ENCODE results near the gene TMC2. TPM values are rescaled to one million over a fixed set of nuclear protein-coding genes. Genes with fewer than 3 reads are reported as not detected.

Gene TMC2
- total RNA-seq, 3 donors from 2014 or later = 0.15 to 0.96 (median 0.33) TPM

DNA sequence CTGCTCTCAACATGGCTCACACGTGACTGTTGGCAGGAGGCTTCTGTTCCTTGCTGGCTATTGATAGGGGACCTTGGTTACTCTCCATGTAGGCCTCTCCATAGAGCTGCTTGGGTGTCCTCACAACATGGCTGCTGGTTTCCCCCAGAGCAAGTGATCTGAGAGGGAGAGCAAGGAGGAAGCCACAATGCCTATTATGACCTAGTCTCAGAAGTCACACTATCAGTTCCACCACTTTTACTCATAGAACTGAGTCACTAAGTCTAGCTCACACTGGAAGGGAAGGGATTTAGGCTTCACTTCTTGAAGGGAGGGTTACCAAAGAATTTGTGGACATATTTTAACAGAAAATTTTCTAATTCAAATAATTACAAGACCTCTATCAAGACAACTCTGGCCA lies 107.3 kb downstream of the TMC2 start:
- Histone ChIP-seq H3K27ac (no peak overlapping the region), H3K4me3 (no peak overlapping the region), H3K4me1 (no peaks in the 10 kb centered on the region), H3K27me3 (no peaks in the 10 kb centered on the region), H3K36me3 (no peaks in the 10 kb centered on the region), H3K9me3 (no peaks in the 10 kb centered on the region)
- no peak for DNase-seq (ENCODE audit: low spot score in 2 of 2)
- intact Hi-C loops (cut with DNase I; ENCODE audit: low total_unique reads) = no loop called here
- TF ChIP-seq POLR2AphosphoS5 (IDR thresholded peaks at IDR 0.05) (no peak), POLR2A (IDR thresholded peaks at IDR 0.05) (no peak)
- TF ChIP-seq, protein P1, sequence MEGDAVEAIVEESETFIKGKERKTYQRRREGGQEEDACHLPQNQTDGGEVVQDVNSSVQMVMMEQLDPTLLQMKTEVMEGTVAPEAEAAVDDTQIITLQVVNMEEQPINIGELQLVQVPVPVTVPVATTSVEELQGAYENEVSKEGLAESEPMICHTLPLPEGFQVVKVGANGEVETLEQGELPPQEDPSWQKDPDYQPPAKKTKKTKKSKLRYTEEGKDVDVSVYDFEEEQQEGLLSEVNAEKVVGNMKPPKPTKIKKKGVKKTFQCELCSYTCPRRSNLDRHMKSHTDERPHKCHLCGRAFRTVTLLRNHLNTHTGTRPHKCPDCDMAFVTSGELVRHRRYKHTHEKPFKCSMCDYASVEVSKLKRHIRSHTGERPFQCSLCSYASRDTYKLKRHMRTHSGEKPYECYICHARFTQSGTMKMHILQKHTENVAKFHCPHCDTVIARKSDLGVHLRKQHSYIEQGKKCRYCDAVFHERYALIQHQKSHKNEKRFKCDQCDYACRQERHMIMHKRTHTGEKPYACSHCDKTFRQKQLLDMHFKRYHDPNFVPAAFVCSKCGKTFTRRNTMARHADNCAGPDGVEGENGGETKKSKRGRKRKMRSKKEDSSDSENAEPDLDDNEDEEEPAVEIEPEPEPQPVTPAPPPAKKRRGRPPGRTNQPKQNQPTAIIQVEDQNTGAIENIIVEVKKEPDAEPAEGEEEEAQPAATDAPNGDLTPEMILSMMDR (IDR thresholded peaks at IDR 0.05) = no peak

DNA sequence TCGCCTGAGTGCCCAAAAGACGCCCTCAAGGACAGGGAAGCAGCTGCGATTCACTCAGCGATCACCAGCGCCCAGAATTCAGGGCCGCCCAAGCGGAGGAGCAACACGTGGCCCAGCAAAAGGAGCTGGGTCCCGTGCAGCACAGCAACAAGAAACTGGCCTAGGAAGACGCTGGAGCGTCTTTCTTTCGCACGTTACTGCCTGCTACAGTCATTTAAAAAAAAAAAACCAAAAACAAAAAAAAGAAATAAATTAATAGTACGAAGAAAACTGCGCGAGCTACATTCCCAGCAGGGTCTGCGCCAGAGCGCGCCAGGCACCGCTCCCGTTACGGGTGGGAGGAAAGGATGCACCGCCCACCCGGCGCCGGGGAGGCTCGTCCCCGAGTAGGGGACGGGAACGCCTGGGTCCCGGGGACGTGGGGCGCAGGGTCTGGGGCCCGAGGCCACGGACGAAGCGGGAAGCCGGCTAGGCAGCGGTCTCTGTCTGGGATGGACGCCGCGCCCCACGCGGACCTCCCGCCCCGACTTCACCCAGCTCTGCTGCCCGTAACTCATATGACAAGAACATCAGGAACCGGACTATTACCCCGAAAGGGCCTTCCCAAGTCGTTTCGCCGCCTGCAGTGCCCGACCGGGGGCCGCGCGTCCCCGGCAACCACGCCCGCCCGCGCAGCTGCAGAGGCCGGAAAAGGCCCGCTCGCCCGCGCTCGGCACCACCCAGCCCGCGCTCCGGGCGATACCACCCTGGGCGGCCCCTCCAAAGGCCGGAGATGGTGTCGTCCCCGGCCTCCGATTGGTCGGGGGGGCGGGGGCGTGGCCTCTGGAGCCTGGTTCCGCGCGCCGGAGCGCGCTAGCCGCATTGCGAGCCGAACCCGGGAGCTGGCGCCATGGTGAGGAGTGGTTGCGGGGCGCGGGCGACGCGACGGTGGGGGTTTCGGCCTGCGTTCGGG lies 115.7 kb downstream of the TMC2 start, which contains the start of gene NOP56:
NOP56 (plus strand) TSS at position 861 of the 952 bp plus-strand sequence; CDS start at position 890, 29 bp downstream.
- Histone ChIP-seq H3K4me1 (peaks cover 0 to 14% of the 10 kb centered on the region in 2 donors), H3K9me3 (no peaks in the 10 kb centered on the region), H3K36me3 (peaks cover 9% of the 10 kb centered on the region), H3K27me3 (no peaks in the 10 kb centered on the region), H3K27ac (peak within 1 kb of the TSS; percentile 81 to 92), H3K4me3 (peak within 1 kb of the TSS; percentile 88 to 92 (median 91))
- peak; percentile 87 to 88 for DNase-seq (ENCODE audit: low spot score in 2 of 2)
- intact Hi-C loops (cut with DNase I; ENCODE audit: low total_unique reads) = no loop called here
- TF ChIP-seq POLR2A (IDR thresholded peaks at IDR 0.05) (no peak), POLR2AphosphoS5 (IDR thresholded peaks at IDR 0.05) (peak; percentile 71 to 81 (median 73))
- TF ChIP-seq, protein P1 (IDR thresholded peaks at IDR 0.05) = no peak

DNA sequence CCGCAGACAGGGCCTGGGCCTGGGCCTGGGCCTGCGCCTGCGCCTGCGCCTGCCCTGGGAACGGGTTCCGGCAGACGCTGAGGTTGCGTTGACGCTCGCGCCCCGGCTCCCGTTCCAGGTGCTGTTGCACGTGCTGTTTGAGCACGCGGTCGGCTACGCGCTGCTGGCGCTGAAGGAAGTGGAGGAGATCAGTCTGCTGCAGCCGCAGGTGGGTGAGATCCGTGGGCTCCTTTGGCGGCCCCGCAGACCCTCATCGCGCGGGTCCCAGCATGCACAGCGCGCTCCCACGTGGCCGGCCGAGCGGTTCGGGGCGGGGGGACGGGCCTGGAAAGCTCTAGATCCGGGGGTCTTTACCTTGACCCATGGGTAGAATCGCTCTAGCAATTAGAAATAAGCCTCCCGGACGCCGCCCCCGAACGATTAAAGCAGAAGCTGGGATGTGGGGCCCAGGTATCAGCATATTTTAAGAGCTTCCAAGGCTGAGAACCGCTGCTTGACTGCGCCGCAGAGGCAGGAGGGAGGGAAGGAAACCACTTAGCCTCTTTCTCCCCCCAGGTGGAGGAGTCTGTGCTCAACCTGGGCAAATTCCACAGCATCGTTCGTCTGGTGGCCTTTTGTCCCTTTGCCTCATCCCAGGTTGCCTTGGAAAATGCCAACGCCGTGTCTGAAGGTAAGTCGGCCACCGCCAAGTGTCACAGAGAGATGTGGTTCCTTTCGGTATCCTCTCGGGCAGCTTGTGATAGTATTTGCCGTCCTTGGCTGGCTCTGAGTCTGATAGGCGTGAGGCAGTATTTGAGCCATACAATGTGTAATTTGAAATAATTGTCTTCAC lies 116.6 kb downstream of the TMC2 start:
- Histone ChIP-seq H3K36me3 (peaks cover 9% of the 10 kb centered on the region), H3K27ac (peak overlapping the region; percentile 81 to 92), H3K27me3 (no peaks in the 10 kb centered on the region), H3K4me3 (peak overlapping the region; percentile 88 to 92 (median 91)), H3K9me3 (no peaks in the 10 kb centered on the region), H3K4me1 (peaks cover 0 to 14% of the 10 kb centered on the region in 2 donors)
- no peak for DNase-seq (ENCODE audit: low spot score in 2 of 2)
- intact Hi-C loops (cut with DNase I; ENCODE audit: low total_unique reads) = no loop called here
- TF ChIP-seq POLR2A (IDR thresholded peaks at IDR 0.05) (no peak), POLR2AphosphoS5 (IDR thresholded peaks at IDR 0.05) (no peak)
- TF ChIP-seq, protein P1 (IDR thresholded peaks at IDR 0.05) = no peak

DNA sequence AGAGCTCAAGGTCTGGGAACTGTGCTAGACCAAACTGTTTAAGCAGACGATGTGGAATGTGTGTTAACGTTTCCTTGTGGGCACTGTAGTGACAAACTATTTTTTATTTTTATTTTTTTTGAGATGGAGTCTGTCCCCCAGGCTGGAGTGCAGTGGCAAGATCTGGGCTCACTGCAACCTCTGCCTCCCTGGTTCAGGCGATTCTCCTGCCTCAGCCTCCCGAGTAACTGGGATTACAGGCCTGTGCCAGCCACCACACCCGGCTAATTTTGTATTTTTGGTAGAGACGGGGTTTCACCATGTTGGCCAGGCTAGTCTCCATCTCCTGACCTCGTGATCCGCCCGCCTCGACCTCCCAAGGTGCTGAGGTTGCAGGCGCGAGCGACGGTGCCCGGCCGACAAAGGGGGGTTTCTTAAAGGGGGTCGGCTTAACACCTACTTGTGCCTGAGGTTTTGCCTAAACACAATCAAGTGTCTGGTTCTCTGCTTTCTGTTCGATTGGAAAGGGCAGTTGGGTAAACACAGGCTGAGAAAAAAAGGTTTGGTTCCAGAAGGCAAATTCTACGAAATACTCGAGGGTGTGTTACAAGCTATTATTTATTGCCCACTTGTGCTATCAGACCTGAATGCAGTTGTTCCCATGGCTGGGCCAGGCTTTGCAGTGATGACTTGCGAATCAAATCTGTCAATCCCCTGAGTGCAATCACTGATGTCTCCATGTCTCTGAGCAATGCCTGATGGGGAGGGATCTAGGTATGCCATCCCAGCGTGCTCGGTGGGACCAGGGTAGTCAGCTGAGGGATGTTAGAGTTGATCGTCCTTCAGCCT lies 117.4 kb downstream of the TMC2 start:
- peaks cover 0 to 14% of the 10 kb centered on the region in 2 donors for H3K4me1 ChIP-seq
- H3K27ac ChIP-seq = peak overlapping the region in 1 of 2 donors; percentile 43
- no peaks in the 10 kb centered on the region for H3K9me3 ChIP-seq
- no peaks in the 10 kb centered on the region for H3K27me3 ChIP-seq
- H3K4me3 ChIP-seq = peak overlapping the region; percentile 88 to 92 (median 91)
- intact Hi-C loops (cut with DNase I; ENCODE audit: low total_unique reads) = no loop called here
- peaks cover 9% of the 10 kb centered on the region for H3K36me3 ChIP-seq
- TF ChIP-seq POLR2AphosphoS5 (IDR thresholded peaks at IDR 0.05) = no peak
- TF ChIP-seq, protein P1 (IDR thresholded peaks at IDR 0.05) = no peak
- TF ChIP-seq POLR2A (IDR thresholded peaks at IDR 0.05) = no peak
- DNase-seq (ENCODE audit: low spot score in 2 of 2) = no peak

All from breast epithelium (tissue), 4 donors.